BJ (cell line): ENCODE data around the gene ELOVL5. TPM values are rescaled to one million over a fixed set of nuclear protein-coding genes. Genes with fewer than 3 reads are reported as not detected.

Source experiments
- CTCF ChIA-PET: fragments of 350-600 bp; formaldehyde crosslinking; extraction: SDS; loops from one replicate; lab custom pipeline; 2021; ENCODE audit warnings: antibody characterized with exemption, inconsistent platforms; lab: Yijun Ruan, JAX
- POLR2A ChIA-PET: fragments of 300-600 bp; sonication (Branson Sonifier 250); formaldehyde crosslinking; extraction: SDS; loops from one replicate; lab custom pipeline; 2021; ENCODE audit warnings: antibody characterized with exemption; lab: Charles Lee
- DNase-seq: peaks from one replicate; pipeline ENCODE4 v3.0.0-alpha.2; 2011; ENCODE audit warnings: low read depth
- H3K27me3 ChIP-seq: 2 replicates; pipeline ENCODE4 v1.6.0; 2011; ENCODE audit warnings: low read length; ENCODE audit not compliant: control insufficient read depth, insufficient read depth
- H3K36me3 ChIP-seq: 2 replicates; pipeline ENCODE4 v1.5.1; 2011; ENCODE audit warnings: low read length; ENCODE audit not compliant: control insufficient read depth, insufficient read depth
- H3K4me3 ChIP-seq: 2 replicates; pipeline ENCODE4 v1.5.1; 2011; ENCODE audit warnings: low read depth, mild to moderate bottlenecking, control low read depth, low read length
- polyA minus RNA-seq: library from RNA; depleted of rRNA, polyadenylated mRNA; stranded (reverse); fragments of >200 nt; gene quantifications from 2 replicates; pipeline ENCODE4 v1.2.3, GENCODE V29; 2011; rRNA and poly(A)+ RNA removed
- polyA plus RNA-seq: library from polyadenylated mRNA; depleted of rRNA; stranded (reverse); fragments of >200 nt; gene quantifications from 2 replicates; pipeline ENCODE4 v1.2.3, GENCODE V29; 2011; rRNA removed
- TF ChIP-seq, protein P1 (sequence below): IDR thresholded peaks from 2 replicates; pipeline ENCODE4 v1.5.1; 2011; ENCODE audit warnings: low read depth, mild to moderate bottlenecking, control low read depth, inconsistent platforms, low read length, moderate library complexity; ENCODE audit not compliant: insufficient read depth

ELOVL5 gene, protein sequence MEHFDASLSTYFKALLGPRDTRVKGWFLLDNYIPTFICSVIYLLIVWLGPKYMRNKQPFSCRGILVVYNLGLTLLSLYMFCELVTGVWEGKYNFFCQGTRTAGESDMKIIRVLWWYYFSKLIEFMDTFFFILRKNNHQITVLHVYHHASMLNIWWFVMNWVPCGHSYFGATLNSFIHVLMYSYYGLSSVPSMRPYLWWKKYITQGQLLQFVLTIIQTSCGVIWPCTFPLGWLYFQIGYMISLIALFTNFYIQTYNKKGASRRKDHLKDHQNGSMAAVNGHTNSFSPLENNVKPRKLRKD
- 88.5 and 111 TPM in 2 replicates for polyA plus RNA-seq
- polyA minus RNA-seq: 83.0 and 109 TPM in 2 replicates

DNA sequence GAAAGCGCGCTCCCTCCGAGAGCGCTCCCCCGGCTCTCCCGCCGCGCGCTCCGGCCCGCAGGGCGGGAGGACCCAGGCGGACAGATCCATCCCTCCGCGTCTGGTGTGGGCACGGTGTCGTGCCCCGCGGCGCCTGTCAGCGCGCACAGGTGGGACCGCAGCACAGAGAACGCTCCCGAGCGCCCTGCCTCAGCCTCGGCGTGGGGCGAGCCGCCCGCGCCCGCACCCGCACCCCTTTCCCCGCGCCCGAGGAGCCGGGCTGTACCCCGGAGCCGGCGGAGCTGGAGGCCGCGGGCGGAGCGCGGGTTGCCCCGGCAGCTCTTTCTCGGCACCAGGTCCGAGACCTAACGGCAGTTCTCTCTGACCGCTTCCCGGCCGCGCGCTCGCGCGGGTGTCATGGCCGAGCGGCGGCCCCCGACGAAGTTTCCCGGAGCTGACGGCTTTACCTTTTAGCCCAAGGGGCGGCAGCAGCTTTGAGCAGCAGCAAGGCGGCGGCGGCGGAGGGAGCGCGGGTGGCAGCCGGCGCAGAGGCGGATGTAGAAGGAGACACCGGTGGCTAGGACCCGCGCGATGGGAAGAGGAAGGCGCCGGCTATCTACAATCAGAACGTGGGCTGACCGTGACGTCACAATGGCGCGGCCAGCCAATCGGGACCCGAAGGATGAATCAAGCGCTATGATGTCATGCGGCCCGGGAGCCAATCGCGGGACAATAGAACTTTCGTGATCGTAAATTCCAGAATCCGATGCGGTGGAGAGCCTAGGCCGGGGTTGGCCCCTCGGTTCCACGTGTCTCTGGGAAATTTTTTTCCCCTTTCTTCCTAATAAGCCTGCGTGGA, at the start of gene ELOVL5:
Gene ELOVL5 (minus strand): TSS at position 580 of the 838 bp plus-strand sequence. CDS start 53,251 bp downstream, outside the sequence.
- peaks cover 2% of the 10 kb centered on the region; the same call in 1 of the 2 replicates for H3K27me3 ChIP-seq
- ChIA-PET POLR2A (interaction anchor here (0.5 to 1.0 kb wide), 3 partner anchors 20 to 1568 kb away, joined by 3 read pairs; no protein-coding TSS in a partner anchor), CTCF (interaction anchor here (0.9 to 2.6 kb wide), 4 partner anchors 54 to 176 kb away, joined by 3 to 9 read pairs (median 6); no protein-coding TSS in a partner anchor)

DNA sequence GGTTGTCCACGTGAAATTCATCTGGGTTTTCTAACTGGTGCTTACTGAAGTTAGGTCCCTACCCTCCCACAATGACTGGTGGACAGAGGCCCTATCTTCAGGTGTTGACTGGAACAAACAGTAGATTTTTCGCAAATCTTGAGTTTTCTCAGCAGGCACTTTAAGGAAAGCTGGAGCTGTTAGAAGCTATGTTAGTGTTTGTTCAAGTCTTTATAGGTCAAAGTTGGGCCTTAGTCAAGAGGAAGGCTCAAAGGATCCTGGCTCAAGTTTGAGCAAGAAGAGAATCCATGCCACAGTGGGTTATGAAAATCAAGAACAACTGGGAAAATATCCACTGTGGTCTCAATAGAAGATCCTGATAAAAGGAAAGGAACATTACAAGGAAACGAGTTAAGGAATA, 48.5 kb upstream of the ELOVL5 start:
- ChIA-PET CTCF (no interaction called here), POLR2A (no interaction called here)
- TF ChIP-seq, protein P1, sequence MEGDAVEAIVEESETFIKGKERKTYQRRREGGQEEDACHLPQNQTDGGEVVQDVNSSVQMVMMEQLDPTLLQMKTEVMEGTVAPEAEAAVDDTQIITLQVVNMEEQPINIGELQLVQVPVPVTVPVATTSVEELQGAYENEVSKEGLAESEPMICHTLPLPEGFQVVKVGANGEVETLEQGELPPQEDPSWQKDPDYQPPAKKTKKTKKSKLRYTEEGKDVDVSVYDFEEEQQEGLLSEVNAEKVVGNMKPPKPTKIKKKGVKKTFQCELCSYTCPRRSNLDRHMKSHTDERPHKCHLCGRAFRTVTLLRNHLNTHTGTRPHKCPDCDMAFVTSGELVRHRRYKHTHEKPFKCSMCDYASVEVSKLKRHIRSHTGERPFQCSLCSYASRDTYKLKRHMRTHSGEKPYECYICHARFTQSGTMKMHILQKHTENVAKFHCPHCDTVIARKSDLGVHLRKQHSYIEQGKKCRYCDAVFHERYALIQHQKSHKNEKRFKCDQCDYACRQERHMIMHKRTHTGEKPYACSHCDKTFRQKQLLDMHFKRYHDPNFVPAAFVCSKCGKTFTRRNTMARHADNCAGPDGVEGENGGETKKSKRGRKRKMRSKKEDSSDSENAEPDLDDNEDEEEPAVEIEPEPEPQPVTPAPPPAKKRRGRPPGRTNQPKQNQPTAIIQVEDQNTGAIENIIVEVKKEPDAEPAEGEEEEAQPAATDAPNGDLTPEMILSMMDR: no peak
- Histone ChIP-seq H3K36me3 (no peaks in the 10 kb centered on the region), H3K4me3 (no peak overlapping the region), H3K27me3 (0 out of 2 replicates have a peak, but pooled peaks cover 1% of the 10 kb centered on the region)
- no peak for DNase-seq

More for the DNA sequence above, at the start of gene ELOVL5:
- DNase-seq: peak; percentile 90
- Histone ChIP-seq H3K4me3 (peak within 1 kb of the TSS; percentile 86), H3K36me3 (no peaks in the 10 kb centered on the region)
- TF ChIP-seq, protein P1: no peak

DNA sequence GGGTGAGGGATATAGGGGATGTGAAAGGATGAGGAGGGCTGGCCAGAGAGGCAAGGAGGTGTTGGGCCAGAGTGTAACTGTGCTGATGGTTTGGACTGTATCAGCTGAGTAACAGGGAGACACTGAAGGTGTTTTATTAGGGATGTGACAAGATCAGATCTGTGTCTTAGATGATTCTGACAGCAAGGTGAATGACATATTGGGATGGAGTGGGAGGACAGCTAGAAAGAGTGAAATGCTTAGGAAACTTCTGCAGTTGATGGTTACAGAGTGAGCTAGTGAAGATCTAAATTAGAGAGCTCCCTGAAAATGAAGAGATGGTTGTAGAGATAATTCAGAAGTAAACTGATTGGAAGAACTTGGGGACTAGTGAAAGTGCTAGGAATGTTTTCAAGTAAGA, 47.2 kb upstream of the ELOVL5 start:
- TF ChIP-seq, protein P1: no peak
- Histone ChIP-seq H3K4me3 (no peak overlapping the region), H3K27me3 (0 out of 2 replicates have a peak, but pooled peaks cover 1% of the 10 kb centered on the region), H3K36me3 (no peaks in the 10 kb centered on the region)
- no peak for DNase-seq
- ChIA-PET CTCF (no interaction called here), POLR2A (no interaction called here)

DNA sequence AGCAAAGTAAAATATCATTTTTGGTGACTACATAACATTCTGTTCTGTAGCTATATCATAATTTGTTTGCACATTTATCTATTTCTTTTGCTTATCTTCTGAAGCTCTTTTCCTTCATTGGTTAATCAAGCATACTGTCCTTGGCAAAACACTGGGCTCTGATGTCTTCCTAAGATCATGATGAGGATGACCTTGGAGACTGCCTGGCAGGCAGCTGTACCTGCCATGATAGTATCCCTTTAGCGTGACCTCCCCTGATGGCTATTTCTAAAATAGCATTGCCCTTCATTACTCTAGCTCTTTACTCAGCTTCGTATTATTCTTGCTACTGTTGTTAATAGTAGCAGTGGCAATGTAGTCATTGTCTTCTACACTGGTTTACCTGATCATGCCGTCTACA, 46.0 kb upstream of the ELOVL5 start:
- no peaks in the 10 kb centered on the region for H3K36me3 ChIP-seq
- no peak for DNase-seq
- 0 out of 2 replicates have a peak, but pooled peaks cover 5% of the 10 kb centered on the region for H3K27me3 ChIP-seq
- TF ChIP-seq, protein P1: no peak
- H3K4me3 ChIP-seq: no peak overlapping the region
- CTCF ChIA-PET: no interaction called here
- POLR2A ChIA-PET: no interaction called here

DNA sequence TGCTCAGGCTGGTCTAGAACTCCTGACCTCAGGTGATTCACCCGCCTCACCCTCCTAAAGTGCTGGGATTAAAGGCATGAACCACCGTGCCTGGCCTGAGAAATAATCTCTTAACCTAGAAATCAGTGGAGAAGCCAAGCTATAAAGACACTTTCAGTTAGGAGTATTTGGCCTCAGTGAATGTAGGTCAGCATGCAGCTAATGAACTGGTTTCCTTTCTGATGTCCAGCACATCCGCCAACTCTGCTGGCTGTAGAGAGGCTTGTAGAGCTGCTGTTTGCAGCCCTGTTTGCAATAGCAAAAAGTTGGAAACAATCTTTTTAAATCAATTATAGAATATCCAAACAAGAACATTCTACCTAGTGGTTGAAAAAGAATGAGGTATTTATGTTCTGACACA, 42.4 kb upstream of the ELOVL5 start:
- H3K4me3 ChIP-seq: no peak overlapping the region
- H3K36me3 ChIP-seq: no peaks in the 10 kb centered on the region
- no peak for DNase-seq
- TF ChIP-seq, protein P1: no peak
- H3K27me3 ChIP-seq: 0 out of 2 replicates have a peak, but pooled peaks cover 5% of the 10 kb centered on the region
- CTCF ChIA-PET: no interaction called here
- POLR2A ChIA-PET: no interaction called here
